Adrenal gland (tissue), 12 donors: ENCODE data around the gene APOBEC2. TPM values are rescaled to one million over a fixed set of nuclear protein-coding genes. Genes with fewer than 3 reads are reported as not detected.
A peak's percentile ranks its signal among the peaks of the same experiment; 100 is the strongest.

Experiments
- DNase-seq, 7 donors: peaks; one replicate each; pipeline ENCODE4 v3.0.0-alpha.2; 2019 to 2020
- H3K27ac ChIP-seq, 5 donors: fragments of 200-600 bp; sonication (generic) in 4 of 5; 1 replicate in 3 of 5; 2 replicates in 2 of 5; pipeline versions ENCODE4 v1.5.1 to v1.8.0; 2016 to 2020; ENCODE audit warnings: mild to moderate bottlenecking in 1 of 5
- H3K27me3 ChIP-seq: fragments of 200-600 bp; 2 replicates; pipeline ENCODE4 v1.8.0; 2021
- H3K36me3 ChIP-seq, 2 donors: fragments of 200-600 bp; replicated peaks in 1 of 2; 1 replicate in 1 of 2; 2 replicates in 1 of 2; pipeline versions ENCODE4 v1.5.1 to v1.8.0; 2018 to 2022
- H3K4me1 ChIP-seq, 2 donors: fragments of 200-600 bp; replicated peaks in 1 of 2; 1 replicate in 1 of 2; 2 replicates in 1 of 2; pipeline versions ENCODE4 v1.5.1 to v1.8.0; 2018 to 2021
- H3K4me3 ChIP-seq, 4 donors: fragments of 200-600 bp; sonication (generic) in 3 of 4; one replicate each; pipeline ENCODE4 v1.5.1; 2016 to 2018
- H3K9me3 ChIP-seq, 3 donors: fragments of 200-600 bp; sonication (generic) in 1 of 3; replicated peaks in 1 of 3; 1 replicate in 2 of 3; 2 replicates in 1 of 3; pipeline versions ENCODE4 v1.5.1 to v1.8.0; 2016 to 2021
- CTCF ChIP-seq, 6 experiments: fragments of 450-650 bp in 4 of 6; fragments of 200-600 bp in 2 of 6; sonication (generic) in 1 of 6; IDR thresholded peaks; 1 replicate in 5 of 6; 2 replicates in 1 of 6; pipeline versions ENCODE4 v1.5.1 to v1.8.0; 2016 to 2021; ENCODE audit warnings: antibody characterized with exemption in 6 of 6, mild to moderate bottlenecking in 2 of 6, moderate library complexity in 1 of 6
- POLR2A ChIP-seq, 2 donors: fragments of 450-650 bp; IDR thresholded peaks; one replicate each; pipeline ENCODE4 v1.6.1; 2017; ENCODE audit warnings: antibody characterized with exemption in 2 of 2, mild to moderate bottlenecking in 2 of 2, moderate library complexity in 1 of 2
- WGBS, 4 donors: extraction: QIAGEN DNeasy Blood & Tissue Kit in 2 of 4; methylation state at CpG; one replicate each; pipeline versions ENCODE4 v1.1.5 to v1.1.7; 2013 to 2017; 5-methylcytosine and 5-hydroxymethylcytosine counted together
- intact Hi-C, 2 donors: fragments of 100-400 bp; cut with DNase I; formaldehyde crosslinking; loops; one replicate each; pipeline versions ENCODE4 v1.14.1 to v1.15.0; 2022 to 2023
- polyA plus RNA-seq, 3 donors: library from polyadenylated mRNA; stranded (reverse); fragments of 200-250 nt in 2 of 3; fragments of 350-450 nt in 1 of 3; fragmentation: Illumina TruSeq in 1 of 3; extraction: RNeasy Lipid Tissue Mini Kit (QIAGEN cat#74804) in 1 of 3; gene quantifications; one replicate each; pipeline ENCODE4 v1.2.3, GENCODE V29; 2013 to 2014
- total RNA-seq, 9 donors: library from RNA; depleted of rRNA in 4 of 9; stranded (reverse); fragments of >200 nt in 4 of 9; fragments of 120-200 nt in 1 of 9; fragmentation: NEBNext Ultra II Directional in 1 of 9; extraction: Animal tissue kit (Norgen Biotek cat#: 25700) in 1 of 9; gene quantifications; one replicate each; pipeline versions ENCODE4 v1.1.0 to v1.2.4, GENCODE V29; 2013 to 2023
- donor health status: healthy with polysubstance abuse.
- donor health status: Bipolar disorder and iron deficiency.
- donor health status: DM: yes; HTN: yes; CAD: no.
- donor health status: DM: no; HTN: no; CAD: no.
- donor health status: DM: no; HTN: no; CAD: no.
- donor health status: DM: yes; HTN: yes; CAD: no.

The APOBEC2 gene
- total and polyA plus RNA-seq, 12 donors = 0.28 to 3.7 (median 1.0) TPM; not detected in 3

- Histone ChIP-seq H3K9me3 (no peaks in the 10 kb centered on the region), H3K4me3 (peak overlapping the region in 1 of 4 donors; percentile 98), H3K27ac (peak overlapping the region in 4 of 5 donors; percentile 98 to 100 (median 99)), H3K36me3 (peaks cover 0 to 7% of the 10 kb centered on the region in 2 donors), H3K4me1 (peaks cover 19 to 27% of the 10 kb centered on the region in 2 donors), H3K27me3 (no peaks in the 10 kb centered on the region)
- intact Hi-C loops = no loop called here
- TF ChIP-seq CTCF (IDR thresholded peaks at IDR 0.05) (no peak), POLR2A (IDR thresholded peaks at IDR 0.05) (no peak)
- peak in 1 of 7 donors; percentile 18 for DNase-seq
- 47 to 52% (median 50%) methylated on average over 11 of the region's 11 CpGs for WGBS, 4 donors
These were observed 21.9 kb downstream of the APOBEC2 start for GRCh38 chr6:41074692-41075436.

- Histone ChIP-seq H3K36me3 (peaks cover 0 to 18% of the 10 kb centered on the region in 2 donors), H3K27me3 (no peaks in the 10 kb centered on the region), H3K4me1 (peaks cover 14 to 20% of the 10 kb centered on the region in 2 donors), H3K9me3 (no peaks in the 10 kb centered on the region), H3K4me3 (no peak overlapping the region), H3K27ac (no peak overlapping the region)
- no peak for TF ChIP-seq CTCF (IDR thresholded peaks at IDR 0.05)
- TF ChIP-seq POLR2A (IDR thresholded peaks at IDR 0.05) = no peak
- 85 to 89% (median 86%) methylated on average over 4 of the region's 4 CpGs for WGBS, 4 donors
- DNase-seq = no peak
- intact Hi-C loops = no loop called here
These were observed 22.9 kb downstream of the APOBEC2 start for GRCh38 chr6:41075651-41076626.

GRCh38 chr6:41077536-41077935 lies 24.5 kb downstream of the APOBEC2 start:
- TF ChIP-seq POLR2A (IDR thresholded peaks at IDR 0.05) (no peak), CTCF (IDR thresholded peaks at IDR 0.05) (no peak)
- peaks cover 0 to 31% of the 10 kb centered on the region in 2 donors for H3K36me3 ChIP-seq
- H3K27ac ChIP-seq = no peak overlapping the region
- DNase-seq = no peak
- H3K4me1 ChIP-seq = peaks cover 11 to 17% of the 10 kb centered on the region in 2 donors
- H3K9me3 ChIP-seq = no peaks in the 10 kb centered on the region
- intact Hi-C loops = no loop called here
- 93 to 96% (median 94%) methylated on average over 2 of the region's 2 CpGs for WGBS, 4 donors
- no peaks in the 10 kb centered on the region for H3K27me3 ChIP-seq
- H3K4me3 ChIP-seq = no peak overlapping the region

GRCh38 chr6:41078101-41078500 lies 25.1 kb downstream of the APOBEC2 start:
- Histone ChIP-seq H3K9me3 (no peaks in the 10 kb centered on the region), H3K27me3 (no peaks in the 10 kb centered on the region), H3K36me3 (peaks cover 0 to 31% of the 10 kb centered on the region in 2 donors), H3K4me3 (no peak overlapping the region), H3K27ac (no peak overlapping the region), H3K4me1 (peaks cover 11 to 17% of the 10 kb centered on the region in 2 donors)
- no peak for TF ChIP-seq CTCF (IDR thresholded peaks at IDR 0.05)
- TF ChIP-seq POLR2A (IDR thresholded peaks at IDR 0.05) = no peak
- 86 to 94% (median 92%) methylated on average over 3 of the region's 3 CpGs for WGBS, 4 donors
- intact Hi-C loops = no loop called here
- DNase-seq = no peak
